SH-SY5Y (cell line): ENCODE results near the gene AMPH.

ENCODE experiments used
- GATA2 ChIP-seq: IDR thresholded peaks from 2 replicates; pipeline ENCODE4 v1.6.1; 2011; ENCODE audit warnings: mild to moderate bottlenecking, low read depth, low read length
- GATA3 ChIP-seq: IDR thresholded peaks from 2 replicates; pipeline ENCODE4 v1.6.1; 2011; ENCODE audit warnings: low read depth, mild to moderate bottlenecking, low read length, moderate library complexity

DNA sequence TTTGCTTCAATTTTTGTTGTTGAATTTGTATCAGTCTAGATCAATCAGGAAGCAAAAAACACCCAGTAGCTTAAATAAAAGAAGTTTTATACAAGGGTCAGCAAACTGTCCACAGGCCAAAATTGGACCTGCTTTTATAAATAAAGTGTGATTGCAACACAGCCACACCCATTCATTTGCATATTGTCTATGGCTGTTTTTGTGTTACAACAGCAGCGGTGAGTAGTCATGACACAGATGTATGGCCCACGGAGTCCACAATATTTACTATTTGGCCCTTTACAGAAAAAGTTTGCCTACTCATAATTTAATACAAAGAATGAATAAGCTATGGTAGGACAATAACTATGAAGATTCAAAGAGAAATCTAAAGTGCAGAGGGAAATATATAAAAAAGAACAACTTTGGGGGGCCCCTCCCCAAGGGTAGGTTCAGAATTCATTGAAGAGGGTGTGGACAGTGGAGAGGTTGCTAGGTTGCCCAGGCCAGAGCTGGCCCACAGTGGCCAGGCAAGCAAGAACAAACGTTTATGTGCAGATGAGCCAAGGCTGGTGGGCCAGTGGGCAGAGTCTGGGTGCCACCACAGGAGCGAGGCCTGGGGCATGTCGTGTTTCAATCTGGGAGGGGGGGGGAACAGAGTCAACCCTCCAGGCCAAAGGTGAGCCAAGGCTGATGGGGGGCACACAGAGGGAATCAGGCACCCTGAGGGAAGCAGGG lies 47.0 kb upstream of the AMPH start:
- TF ChIP-seq GATA3, result no peak
- no peak for TF ChIP-seq GATA2
